Activated CD8-positive, alpha-beta memory T cell treated with anti-CD3 and anti-CD28 coated beads, Interleukin-2, amount 10 ng/mL, durations not matched to agents 7 days and 5 days (primary cell): ENCODE results near the gene CNKSR3. TPM values are rescaled to one million over a fixed set of nuclear protein-coding genes. Genes with fewer than 3 reads are reported as not detected.

ENCODE experiments used
- ATAC-seq: fragments of 150-1000 bp; cut with Tn5 transposase; one replicate; pipeline ENCODE4 v1.10.0; 2021; ENCODE audit warnings: moderate library complexity
- CTCF ChIA-PET: fragments of 350-600 bp; sonication (Branson Sonifier 250); formaldehyde crosslinking; loops from one replicate; lab custom pipeline; 2021; ENCODE audit warnings: antibody characterized with exemption; lab: Charles Lee
- DNase-seq: peaks from one replicate; pipeline ENCODE4 v3.0.0-alpha.2; 2020
- H3K27ac Mint-ChIP-seq: one replicate; pipeline ENCODE4 v1.8.0; 2021; ENCODE audit warnings: mild to moderate bottlenecking, mixed read lengths
- H3K27me3 Mint-ChIP-seq: one replicate; pipeline ENCODE4 v1.8.0; 2021; ENCODE audit warnings: mixed read lengths
- H3K36me3 Mint-ChIP-seq: one replicate; pipeline ENCODE4 v1.8.0; 2021; ENCODE audit warnings: mild to moderate bottlenecking, mixed read lengths
- H3K4me1 Mint-ChIP-seq: one replicate; pipeline ENCODE4 v1.8.0; 2021; ENCODE audit warnings: mixed read lengths
- H3K4me3 Mint-ChIP-seq: one replicate; pipeline ENCODE4 v1.8.0; 2021; ENCODE audit warnings: mild to moderate bottlenecking, moderate library complexity, mixed read lengths
- H3K9me3 Mint-ChIP-seq: one replicate; pipeline ENCODE4 v1.8.0; 2022; ENCODE audit warnings: low read depth, mixed read lengths
- total RNA-seq, 2 experiments: library from RNA; stranded (reverse); gene quantifications; one replicate each; pipeline ENCODE4 v1.2.3, GENCODE V29; 2021

Gene CNKSR3
- total RNA-seq, 2 experiments from 2014 or later, result not detected

DNA sequence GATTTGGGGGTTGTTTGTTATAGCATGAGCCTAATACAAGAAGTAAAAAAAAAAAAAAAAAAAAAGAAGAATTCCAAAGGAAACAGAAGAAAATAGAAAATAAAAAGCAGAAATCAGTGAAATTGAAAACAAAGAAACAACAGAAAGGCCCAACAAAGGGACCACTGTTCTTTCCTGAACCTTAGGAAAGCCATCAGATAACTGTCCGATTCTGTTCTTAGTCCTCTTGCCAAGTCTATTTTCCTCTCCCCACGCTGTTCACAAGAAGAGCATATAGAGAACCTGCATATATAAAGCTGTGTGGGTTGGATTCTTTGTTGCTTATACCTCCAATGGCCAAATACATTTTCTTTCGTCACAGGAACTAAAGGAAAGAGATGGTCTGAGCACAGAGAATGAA lies 115.9 kb downstream of the CNKSR3 start:
- no peak overlapping the region for H3K27ac Mint-ChIP-seq
- H3K9me3 Mint-ChIP-seq, result no peaks in the 10 kb centered on the region
- no peaks in the 10 kb centered on the region for H3K4me1 Mint-ChIP-seq
- peaks cover 6% of the 10 kb centered on the region for H3K27me3 Mint-ChIP-seq
- H3K36me3 Mint-ChIP-seq, result no peaks in the 10 kb centered on the region
- CTCF ChIA-PET, result no interaction called here
- ATAC-seq (no peak), DNase-seq (no peak)
- H3K4me3 Mint-ChIP-seq, result no peak overlapping the region

DNA sequence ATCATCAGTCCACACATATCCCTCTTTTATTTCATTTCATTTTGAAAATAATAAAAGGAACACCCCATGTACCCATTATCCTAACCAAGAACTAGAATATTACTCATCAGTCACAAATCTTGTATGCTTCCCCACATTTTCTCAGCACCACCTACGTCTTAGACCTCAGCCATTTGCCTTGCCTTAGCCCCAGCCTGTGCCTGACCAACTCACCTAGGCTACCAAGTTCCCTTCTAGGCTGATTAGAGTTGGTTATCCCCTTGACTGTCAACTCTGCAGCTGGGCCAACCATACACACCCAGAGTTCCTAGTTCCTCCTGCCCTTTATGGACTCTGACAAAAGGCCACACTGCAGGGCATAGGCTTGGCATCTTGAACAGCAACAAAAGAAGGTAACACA lies 120.5 kb downstream of the CNKSR3 start:
- no peak for ATAC-seq
- Mint-ChIP-seq H3K9me3 (no peaks in the 10 kb centered on the region), H3K4me3 (no peak overlapping the region), H3K36me3 (no peaks in the 10 kb centered on the region), H3K4me1 (no peaks in the 10 kb centered on the region), H3K27ac (no peak overlapping the region), H3K27me3 (peaks cover 24% of the 10 kb centered on the region)
- CTCF ChIA-PET, result no interaction called here
- DNase-seq, result no peak

DNA sequence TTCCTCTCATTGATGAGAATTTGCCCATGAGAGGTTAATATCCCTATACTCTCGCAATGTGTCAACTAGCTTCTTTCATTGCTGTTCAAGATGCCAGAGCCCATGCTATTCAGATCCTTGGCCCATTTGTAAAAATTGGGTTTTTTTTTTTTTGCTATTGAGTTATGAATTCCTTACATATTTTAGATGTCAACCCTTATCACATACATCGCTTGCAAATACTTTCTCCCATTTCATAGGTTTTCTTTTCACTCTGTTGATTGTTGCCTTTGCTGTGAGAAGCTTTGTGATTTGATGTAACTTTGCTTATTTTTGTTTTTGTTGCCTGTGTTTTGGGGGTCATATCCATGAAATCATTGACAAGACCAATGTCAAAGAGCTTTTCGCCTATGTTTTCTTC lies 121.7 kb downstream of the CNKSR3 start:
- no peaks in the 10 kb centered on the region for H3K4me1 Mint-ChIP-seq
- CTCF ChIA-PET, result no interaction called here
- H3K4me3 Mint-ChIP-seq, result no peak overlapping the region
- no peak for DNase-seq
- H3K27me3 Mint-ChIP-seq, result peaks cover 25% of the 10 kb centered on the region
- H3K36me3 Mint-ChIP-seq, result no peaks in the 10 kb centered on the region
- no peak for ATAC-seq
- no peak overlapping the region for H3K27ac Mint-ChIP-seq
- H3K9me3 Mint-ChIP-seq, result no peaks in the 10 kb centered on the region

DNA sequence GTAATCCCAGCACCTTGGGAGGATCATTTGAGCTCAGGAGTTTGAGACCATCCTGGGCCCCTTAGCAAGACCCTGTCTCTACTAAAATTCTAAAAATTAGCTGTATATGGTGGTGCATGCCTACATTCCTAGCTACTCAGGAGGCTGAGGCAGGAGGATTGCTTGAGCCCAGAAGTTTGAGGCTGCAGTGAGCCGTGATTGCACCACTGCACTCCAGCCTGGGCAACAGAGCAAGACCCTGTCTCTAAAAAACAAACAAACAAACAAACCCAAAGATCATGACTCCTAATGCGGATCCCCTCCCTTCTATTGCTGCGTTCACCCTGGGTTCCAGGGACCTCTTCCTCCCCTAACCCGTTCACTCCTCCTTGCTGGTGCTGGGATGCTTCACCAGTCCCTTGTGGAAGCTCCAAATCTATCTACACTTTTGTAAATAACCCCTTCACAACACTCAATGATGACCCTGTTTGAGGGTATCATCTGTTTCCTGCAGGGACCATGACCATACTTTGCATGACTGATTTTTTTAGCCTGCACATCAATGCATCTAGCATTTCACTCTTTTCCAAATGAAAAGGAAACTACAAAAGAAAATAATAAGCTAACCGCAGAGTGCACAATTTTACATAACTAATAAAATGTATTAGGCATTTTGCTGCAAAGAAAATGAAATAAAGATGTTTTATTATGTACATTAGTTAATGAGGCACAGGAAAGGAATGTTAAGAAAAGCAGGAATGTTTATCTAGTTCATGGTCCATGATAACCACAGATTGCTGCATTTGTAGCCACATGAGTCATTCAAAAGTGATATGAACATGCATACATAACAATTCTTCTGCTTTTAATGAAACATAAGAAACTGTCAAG lies 123.4 kb downstream of the CNKSR3 start:
- Mint-ChIP-seq H3K9me3 (no peaks in the 10 kb centered on the region), H3K4me3 (no peak overlapping the region), H3K27me3 (peaks cover 28% of the 10 kb centered on the region), H3K4me1 (no peaks in the 10 kb centered on the region), H3K36me3 (no peaks in the 10 kb centered on the region), H3K27ac (no peak overlapping the region)
- no peak for DNase-seq
- ATAC-seq, result no peak
- CTCF ChIA-PET, result interaction anchor here (1.2 kb wide), 1 partner anchor 15 kb away, joined by 3 read pairs; no protein-coding TSS in a partner anchor

DNA sequence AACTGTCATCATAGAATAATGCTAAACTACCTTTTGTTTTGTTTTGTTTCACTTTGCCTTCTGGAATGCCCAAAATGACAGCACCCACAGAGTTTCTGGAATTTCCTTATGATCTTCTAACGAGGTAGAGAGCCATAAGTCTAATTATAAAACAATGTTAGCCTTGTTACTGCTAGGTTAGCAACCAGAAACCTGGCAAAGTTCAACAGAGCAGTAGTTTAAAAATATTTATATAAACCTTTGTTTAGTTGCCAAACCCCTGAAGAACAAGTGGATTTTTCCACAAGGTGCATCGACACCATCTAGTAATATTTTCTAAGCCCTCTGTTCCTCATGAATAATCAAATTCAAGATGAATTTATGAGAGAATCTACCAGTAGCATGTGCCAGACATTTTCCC lies 126.3 kb downstream of the CNKSR3 start:
- no peaks in the 10 kb centered on the region for H3K9me3 Mint-ChIP-seq
- ATAC-seq, result no peak
- no peak overlapping the region for H3K4me3 Mint-ChIP-seq
- H3K4me1 Mint-ChIP-seq, result no peaks in the 10 kb centered on the region
- H3K27ac Mint-ChIP-seq, result no peak overlapping the region
- CTCF ChIA-PET, result no interaction called here
- DNase-seq, result no peak
- no peaks in the 10 kb centered on the region for H3K36me3 Mint-ChIP-seq
- peaks cover 28% of the 10 kb centered on the region for H3K27me3 Mint-ChIP-seq

DNA sequence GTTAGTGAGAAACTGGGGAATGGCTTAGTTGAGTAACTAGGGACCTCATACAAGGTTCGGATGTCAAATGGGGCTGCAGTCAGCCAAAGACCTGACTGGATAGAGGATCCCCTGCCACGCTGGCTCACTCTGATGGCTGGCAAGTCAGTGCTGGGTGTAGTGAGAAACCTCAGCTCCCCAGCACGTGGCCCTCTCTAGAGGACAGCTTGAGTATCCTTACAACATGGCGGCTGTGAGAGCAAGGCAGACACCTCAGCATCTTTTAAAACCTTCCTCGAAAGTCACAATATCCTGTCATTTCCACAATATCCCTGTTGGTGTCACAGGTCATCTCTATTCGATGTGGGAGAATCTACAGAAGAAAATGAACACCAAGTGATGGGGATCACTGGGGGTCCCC lies 127.2 kb downstream of the CNKSR3 start:
- Mint-ChIP-seq H3K27me3 (peaks cover 24% of the 10 kb centered on the region), H3K27ac (no peak overlapping the region), H3K4me3 (no peak overlapping the region), H3K36me3 (no peaks in the 10 kb centered on the region), H3K9me3 (no peaks in the 10 kb centered on the region), H3K4me1 (no peaks in the 10 kb centered on the region)
- ATAC-seq (no peak), DNase-seq (no peak)
- CTCF ChIA-PET, result no interaction called here

DNA sequence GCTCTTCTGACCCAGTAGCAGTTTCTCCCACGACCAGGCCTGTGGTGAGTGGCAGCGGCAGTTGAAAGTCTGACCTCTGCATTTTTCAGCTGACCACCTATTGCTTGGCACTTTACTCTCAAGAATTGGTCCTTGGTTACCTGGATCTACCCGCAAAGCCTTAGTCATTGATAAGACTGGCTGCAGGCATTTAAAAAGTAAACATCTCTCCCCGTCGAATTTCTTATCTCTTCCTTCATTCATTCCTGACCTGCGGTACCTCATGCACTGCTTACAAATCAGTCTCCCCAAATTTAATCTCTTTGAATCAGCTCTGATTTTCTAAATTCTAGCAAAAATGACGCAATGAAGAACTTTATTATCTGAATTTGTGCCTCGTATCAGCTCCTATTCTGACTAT lies 127.7 kb downstream of the CNKSR3 start:
- Mint-ChIP-seq H3K27me3 (peaks cover 20% of the 10 kb centered on the region), H3K4me1 (no peaks in the 10 kb centered on the region), H3K27ac (no peak overlapping the region), H3K4me3 (no peak overlapping the region), H3K36me3 (no peaks in the 10 kb centered on the region), H3K9me3 (no peaks in the 10 kb centered on the region)
- DNase-seq (no peak), ATAC-seq (no peak)
- CTCF ChIA-PET, result no interaction called here

DNA sequence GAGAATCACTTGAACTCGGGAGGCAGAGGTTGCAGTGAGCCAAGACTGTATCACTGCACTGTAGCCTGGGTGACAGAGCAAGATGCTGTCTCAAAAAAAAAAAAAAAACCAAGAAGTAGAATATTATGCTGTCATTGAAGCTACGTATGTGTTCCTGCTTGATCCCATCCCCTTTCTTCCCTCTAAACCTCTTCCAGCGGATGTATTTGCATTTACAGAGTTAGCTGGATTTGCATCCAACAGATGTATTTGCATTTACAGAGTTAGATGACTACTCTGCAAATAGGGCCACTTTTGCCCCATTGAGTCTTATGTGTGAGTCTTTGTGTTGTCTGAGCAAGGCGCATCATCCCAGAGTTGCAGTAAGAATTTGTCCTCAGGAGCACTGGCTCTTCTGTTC lies 128.9 kb downstream of the CNKSR3 start:
- DNase-seq (no peak), ATAC-seq (no peak)
- CTCF ChIA-PET, result no interaction called here
- Mint-ChIP-seq H3K9me3 (no peaks in the 10 kb centered on the region), H3K4me3 (no peak overlapping the region), H3K27ac (no peak overlapping the region), H3K27me3 (peaks cover 15% of the 10 kb centered on the region), H3K4me1 (no peaks in the 10 kb centered on the region), H3K36me3 (no peaks in the 10 kb centered on the region)

DNA sequence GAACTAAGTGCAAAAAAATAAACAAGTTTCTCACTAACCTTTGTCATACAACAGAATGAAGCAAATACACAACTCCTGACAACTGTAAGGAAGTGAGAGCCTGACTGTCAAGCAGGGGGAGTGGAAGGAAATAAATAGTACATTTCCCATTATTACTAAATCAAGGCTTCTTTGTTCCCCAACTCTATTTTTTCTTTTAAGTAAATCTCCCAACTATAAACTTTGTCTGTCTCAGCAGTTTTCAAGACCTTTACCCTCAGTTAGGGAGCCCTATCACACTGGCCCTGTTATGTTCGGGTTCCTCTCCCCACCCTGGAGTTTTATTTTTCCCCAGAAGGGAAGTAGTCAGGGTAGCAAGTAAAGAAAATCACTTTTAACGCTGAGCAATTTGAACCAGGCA lies 129.7 kb downstream of the CNKSR3 start:
- Mint-ChIP-seq H3K36me3 (no peaks in the 10 kb centered on the region), H3K27me3 (peaks cover 13% of the 10 kb centered on the region), H3K4me1 (no peaks in the 10 kb centered on the region), H3K9me3 (no peaks in the 10 kb centered on the region), H3K4me3 (no peak overlapping the region), H3K27ac (no peak overlapping the region)
- no peak for DNase-seq
- no peak for ATAC-seq
- CTCF ChIA-PET, result no interaction called here

DNA sequence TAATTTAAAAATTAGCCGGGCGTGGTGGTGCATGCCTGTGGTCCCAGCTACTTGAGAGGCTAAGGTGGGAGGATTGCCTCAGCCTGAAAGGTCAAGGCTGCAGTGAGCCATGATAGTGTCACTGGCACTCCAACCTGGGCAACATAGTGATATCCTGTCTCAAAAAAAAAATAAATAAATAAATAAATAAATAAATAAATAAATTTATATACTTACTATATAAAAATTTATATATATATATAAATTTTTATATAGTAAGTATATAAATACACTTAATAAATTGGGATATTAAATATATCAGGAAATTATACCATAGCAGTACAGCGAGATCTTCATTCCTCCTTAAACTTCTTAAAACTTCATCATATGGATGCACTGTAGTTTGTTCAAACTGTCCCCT lies 130.9 kb downstream of the CNKSR3 start:
- Mint-ChIP-seq H3K27ac (no peak overlapping the region), H3K9me3 (no peaks in the 10 kb centered on the region), H3K36me3 (no peaks in the 10 kb centered on the region), H3K4me3 (no peak overlapping the region), H3K4me1 (no peaks in the 10 kb centered on the region), H3K27me3 (peaks cover 6% of the 10 kb centered on the region)
- no peak for ATAC-seq
- no peak for DNase-seq
- CTCF ChIA-PET, result no interaction called here

DNA sequence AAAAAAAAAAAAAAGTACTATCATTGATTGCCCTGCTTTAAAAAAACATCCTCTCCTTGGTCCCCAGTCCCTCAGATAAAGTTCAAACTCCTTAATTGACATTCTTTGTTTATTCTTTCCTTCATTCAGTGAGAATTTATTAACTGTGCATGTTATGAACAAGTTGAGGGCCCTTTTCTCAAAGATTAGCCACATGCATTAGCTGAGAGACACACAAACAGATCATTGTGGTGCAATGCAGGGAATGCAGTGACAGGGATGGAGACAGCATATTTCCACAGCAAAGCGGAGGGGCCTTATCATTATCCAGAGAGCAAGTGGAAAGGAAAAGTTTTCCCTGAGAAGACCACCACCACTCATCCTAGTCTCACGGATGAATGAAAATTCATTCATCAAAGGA lies 132.0 kb downstream of the CNKSR3 start:
- Mint-ChIP-seq H3K27ac (no peak overlapping the region), H3K36me3 (no peaks in the 10 kb centered on the region), H3K27me3 (peaks cover 4% of the 10 kb centered on the region), H3K4me1 (no peaks in the 10 kb centered on the region), H3K4me3 (no peak overlapping the region), H3K9me3 (no peaks in the 10 kb centered on the region)
- CTCF ChIA-PET, result no interaction called here
- no peak for DNase-seq
- no peak for ATAC-seq

DNA sequence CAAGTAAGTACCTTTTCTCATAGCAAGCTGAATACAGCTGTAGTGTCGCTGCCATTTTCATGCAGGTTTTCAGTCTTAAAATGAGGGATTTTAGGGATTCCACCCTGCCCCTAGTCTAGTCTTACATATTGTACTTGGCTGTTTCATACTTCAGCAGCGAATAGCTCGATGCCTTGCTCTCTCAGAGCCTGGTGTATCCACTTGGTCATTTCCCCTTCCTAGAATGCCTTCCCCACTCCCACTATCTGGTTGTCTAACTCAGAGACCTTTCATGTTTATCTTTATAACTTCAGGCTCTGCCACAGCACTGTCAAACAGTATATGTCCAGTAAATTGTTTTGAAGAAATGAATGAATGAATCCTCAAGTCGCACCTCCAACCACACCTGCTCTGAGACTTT lies 132.8 kb downstream of the CNKSR3 start:
- no peak for ATAC-seq
- no peaks in the 10 kb centered on the region for H3K9me3 Mint-ChIP-seq
- no peak overlapping the region for H3K4me3 Mint-ChIP-seq
- DNase-seq, result no peak
- no peaks in the 10 kb centered on the region for H3K36me3 Mint-ChIP-seq
- no peak overlapping the region for H3K27ac Mint-ChIP-seq
- CTCF ChIA-PET, result no interaction called here
- H3K4me1 Mint-ChIP-seq, result no peaks in the 10 kb centered on the region
- H3K27me3 Mint-ChIP-seq, result peaks cover 2% of the 10 kb centered on the region

DNA sequence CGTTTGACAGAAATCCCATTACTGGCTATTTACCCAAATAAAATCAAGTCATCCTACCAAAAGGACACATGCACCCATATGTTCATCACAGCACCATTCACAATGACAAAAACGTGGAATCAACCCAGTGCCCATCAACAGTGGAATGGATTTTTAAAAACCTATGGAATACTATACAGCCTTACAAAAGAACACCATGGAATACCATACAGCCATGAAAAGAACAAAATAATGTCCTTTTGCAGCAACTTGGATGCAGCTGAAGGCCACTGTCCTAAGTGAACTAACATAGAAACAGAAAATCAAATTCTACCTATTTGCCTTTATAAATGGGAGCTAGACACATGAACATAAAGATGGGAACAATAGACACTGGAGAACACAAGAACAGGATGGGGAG lies 136.5 kb downstream of the CNKSR3 start:
- Mint-ChIP-seq H3K27ac (no peak overlapping the region), H3K4me1 (no peaks in the 10 kb centered on the region), H3K27me3 (peaks cover 6% of the 10 kb centered on the region), H3K4me3 (no peak overlapping the region), H3K9me3 (no peaks in the 10 kb centered on the region), H3K36me3 (no peaks in the 10 kb centered on the region)
- ATAC-seq (no peak), DNase-seq (no peak)
- CTCF ChIA-PET, result interaction anchor here (0.5 kb wide), 1 partner anchor 44 kb away, joined by 3 read pairs; no protein-coding TSS in a partner anchor

DNA sequence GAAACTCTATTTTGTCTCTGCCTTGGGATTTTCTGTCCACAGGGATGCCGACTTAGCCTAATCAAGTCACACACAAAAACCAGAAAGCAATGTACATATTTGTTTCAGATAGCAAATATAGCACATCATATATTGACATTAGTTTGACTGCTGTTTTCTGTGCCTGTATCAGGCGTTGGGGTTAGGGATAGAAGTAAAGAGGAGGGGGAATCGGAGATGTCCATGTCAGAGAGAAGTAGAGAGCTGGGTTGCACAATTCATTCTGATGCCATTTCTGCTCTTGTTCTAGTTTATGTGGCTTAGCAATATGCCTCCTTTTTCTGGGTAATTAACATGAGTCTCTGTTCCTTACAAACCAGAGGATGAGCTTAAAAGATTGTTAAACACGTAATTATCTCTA lies 139.2 kb downstream of the CNKSR3 start:
- CTCF ChIA-PET, result interaction anchor here (0.8 to 2.2 kb wide), 4 partner anchors 52 to 217 kb away, joined by 3 to 12 read pairs (median 7); no protein-coding TSS in a partner anchor
- no peaks in the 10 kb centered on the region for H3K36me3 Mint-ChIP-seq
- no peak overlapping the region for H3K4me3 Mint-ChIP-seq
- H3K4me1 Mint-ChIP-seq, result no peaks in the 10 kb centered on the region
- H3K27me3 Mint-ChIP-seq, result peaks cover 9% of the 10 kb centered on the region
- ATAC-seq, result no peak
- H3K27ac Mint-ChIP-seq, result no peak overlapping the region
- no peaks in the 10 kb centered on the region for H3K9me3 Mint-ChIP-seq
- DNase-seq, result no peak
